ENCODE data around the gene TPRG1L.
A peak's percentile ranks its signal among the peaks of the same experiment; 100 is the strongest.

Gene TPRG1L

GRCh38 chr1:3649342-3650247 lies 24.8 kb downstream of the TPRG1L start, which contains the start of gene WRAP73:
Gene WRAP73, minus strand, starts transcription at chr1:3650103. Its CDS starts 104 bp downstream, at chr1:3649999.
- peak; percentile 78 for DNase-seq

- DNase-seq, result no peak
Measured at GRCh38 chr1:3650248-3651025, 25.6 kb downstream of the TPRG1L start.

GRCh38 chr1:3651026-3651929 lies 26.5 kb downstream of the TPRG1L start:
- no peak for DNase-seq

DNA sequence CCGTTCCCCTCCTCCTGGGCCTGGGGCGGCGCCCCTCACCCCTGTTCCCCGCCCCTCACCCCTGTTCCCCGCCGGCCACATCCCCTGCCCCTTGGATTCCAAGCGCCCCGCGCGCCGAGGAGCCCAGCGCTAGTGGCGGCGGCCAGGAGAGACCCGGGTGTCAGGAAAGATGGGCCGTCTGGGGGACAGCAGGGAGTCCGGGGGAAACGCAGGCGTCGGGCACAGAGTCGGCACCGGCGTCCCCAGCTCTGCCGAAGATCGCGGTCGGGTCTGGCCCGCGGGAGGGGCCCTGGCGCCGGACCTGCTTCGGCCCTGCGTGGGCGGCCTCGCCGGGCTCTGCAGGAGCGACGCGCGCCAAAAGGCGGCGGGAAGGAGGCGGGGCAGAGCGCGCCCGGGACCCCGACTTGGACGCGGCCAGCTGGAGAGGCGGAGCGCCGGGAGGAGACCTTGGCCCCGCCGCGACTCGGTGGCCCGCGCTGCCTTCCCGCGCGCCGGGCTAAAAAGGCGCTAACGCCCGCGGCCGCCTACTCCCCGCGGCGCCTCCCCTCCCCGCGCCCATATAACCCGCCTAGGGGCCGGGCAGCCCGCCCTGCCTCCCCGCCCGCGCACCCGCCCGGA lies 27.2 kb downstream of the TPRG1L start, which contains the start of gene TP73:
Gene TP73, plus strand, starts transcription at position 587 of the 618 bp plus-strand sequence. CDS start 29,850 bp downstream, outside the sequence.
- DNase-seq, result no peak

GRCh38 chr1:3652548-3653285 lies 27.9 kb downstream of the TPRG1L start:
- no peak for DNase-seq

DNA sequence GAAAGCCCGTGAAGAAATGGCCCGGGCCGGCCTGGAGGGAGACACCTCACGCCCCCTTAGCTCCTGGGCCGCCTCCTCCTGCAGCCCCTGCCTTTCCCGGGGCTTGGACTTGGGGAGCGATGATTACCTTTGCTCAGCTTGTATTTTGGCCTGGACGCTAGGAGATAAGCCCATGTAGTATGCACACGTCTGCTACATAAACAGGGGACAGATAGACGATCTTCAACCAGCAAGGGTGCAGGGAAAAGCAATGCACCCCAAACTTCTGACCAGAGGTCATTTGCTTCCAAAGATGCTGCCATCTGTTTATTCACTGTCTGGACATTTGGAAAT lies 28.4 kb downstream of the TPRG1L start:
- DNase-seq, result no peak

DNA sequence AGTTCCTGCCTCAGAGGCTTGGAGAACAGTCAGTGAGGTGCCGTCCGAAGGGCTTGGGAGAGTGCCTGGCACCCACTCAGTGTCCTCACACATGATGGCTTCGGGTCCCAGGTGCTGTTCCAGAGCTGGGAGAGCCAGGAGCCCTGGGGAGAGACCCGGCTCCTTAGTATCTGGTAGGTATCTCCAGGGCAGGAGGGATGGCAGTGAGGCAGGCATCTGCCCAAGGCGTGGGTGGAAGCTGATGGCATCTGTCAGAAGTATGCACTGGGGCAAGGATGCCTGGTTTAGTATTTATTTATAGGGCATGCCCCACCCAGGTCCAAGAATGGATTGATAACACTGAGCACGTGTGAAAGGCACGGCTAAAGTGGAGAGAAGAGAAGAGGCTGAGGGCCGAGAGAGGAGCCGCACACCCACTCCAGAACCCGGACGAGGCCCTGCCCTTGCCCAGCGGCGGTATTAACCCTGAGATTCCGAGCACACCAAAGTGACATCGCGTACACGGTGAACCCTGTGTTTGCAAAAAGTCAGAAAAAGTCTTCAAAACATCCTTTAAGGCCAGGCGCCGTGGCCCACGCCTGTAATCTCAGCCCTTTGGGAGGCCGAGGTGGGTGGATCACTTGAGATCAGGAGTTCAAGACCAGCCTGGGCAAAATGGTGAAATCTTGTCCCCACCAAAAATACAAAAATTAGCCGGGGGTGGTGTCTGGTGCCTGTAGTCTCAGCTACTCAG lies 29.9 kb downstream of the TPRG1L start:
- DNase-seq, result no peak

DNA sequence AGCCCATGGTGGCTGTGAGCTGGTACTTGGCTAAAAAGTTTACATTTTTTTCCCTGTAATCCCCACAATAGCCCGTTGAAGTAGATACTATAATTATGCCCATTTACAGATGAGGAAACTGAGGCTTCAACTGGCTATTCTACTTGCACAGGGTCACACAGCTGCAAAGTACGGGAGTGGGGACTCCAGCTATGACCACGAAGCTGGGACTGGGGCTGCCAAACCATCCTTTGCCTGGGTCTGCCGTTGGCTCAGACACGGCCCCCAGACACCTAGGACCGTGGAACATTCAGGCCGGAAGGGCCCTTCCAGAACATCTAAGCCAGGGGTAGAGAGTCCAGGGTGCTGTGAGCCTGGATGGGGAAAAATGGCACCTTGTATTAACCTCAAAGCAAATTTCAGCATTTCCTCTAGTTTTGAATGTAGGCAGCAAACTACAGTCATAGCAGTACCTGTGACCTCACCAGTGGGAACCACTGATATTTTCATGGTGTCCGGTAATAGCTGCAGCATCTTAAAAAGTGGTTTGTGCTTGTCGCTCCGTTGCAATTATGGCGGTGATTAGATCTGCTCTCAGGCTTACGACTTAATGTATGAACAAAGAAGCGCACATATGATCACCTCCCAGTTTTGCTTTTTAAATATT lies 31.8 kb downstream of the TPRG1L start:
- no peak for DNase-seq

DNA sequence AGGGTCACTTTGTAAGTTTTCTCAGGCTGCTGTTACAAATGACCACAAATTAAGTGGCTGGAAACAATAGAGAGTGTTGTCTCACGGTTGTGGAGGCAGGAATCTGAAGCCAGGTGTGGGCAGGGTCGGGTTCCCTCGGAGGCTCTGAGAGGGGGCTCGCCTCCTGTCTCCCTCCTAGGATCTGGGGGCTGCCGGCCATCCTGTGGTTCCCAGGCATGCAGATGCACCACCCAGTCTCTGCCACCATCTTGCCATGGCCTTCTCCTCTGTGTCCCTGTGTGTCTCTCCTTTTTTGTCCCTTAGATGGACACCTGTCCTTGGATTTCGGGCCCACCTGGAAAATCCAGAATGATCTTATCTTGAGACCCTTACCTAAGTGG lies 32.3 kb downstream of the TPRG1L start:
- no peak for DNase-seq

DNA sequence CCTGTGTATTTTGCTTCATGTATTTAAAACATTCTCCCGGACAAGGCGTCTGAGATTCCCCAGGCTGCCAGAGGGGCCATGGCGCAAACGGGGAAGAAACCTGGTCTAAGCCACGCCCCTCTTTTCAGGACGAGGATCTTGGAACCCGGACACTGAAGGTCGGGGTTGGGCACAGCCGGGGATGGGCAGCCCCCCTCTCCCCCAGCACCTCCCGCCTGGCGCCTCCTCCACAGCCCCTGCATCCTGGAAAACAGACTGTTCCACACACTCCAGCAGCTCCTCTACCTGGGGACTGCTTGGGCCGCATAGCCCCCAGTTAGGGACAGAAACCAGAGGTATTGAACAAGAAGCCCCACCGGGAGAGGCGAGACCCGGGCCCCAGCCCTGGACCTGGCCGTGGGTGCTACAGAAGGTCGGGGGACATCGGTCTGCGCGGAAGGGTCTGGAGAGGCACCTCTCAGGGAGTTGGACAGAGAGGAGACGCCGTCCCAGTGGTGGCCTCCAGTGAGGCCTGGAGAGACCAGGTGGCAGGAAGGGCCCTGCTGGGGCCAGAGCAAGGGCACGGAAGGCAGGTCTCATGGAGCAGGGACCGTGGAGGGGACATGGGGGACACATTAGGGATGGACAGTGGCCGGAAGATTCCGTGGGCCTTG lies 32.9 kb downstream of the TPRG1L start:
- no peak for DNase-seq

- DNase-seq, result no peak
Measured at GRCh38 chr1:3658231-3658615, 33.4 kb downstream of the TPRG1L start.

DNA sequence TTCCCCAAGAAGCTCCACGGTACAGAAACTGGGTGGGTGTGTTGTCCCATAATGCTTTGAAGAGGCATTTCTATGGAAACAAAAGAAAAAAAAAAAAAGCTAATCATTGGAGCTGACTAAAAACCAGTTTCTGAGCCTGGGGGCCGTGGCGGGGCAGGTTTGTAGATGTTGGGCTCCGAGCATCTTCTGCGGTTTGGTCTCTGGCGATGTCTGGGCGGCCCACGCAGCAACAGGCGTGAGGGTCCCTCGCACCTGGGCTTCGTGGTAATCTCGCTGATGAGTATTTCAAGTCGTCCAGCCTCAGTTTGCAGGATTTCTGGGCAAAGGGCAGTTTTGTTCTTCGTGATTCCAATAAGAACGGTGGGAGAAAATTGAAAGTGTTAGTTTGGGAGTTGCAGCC lies 34.3 kb downstream of the TPRG1L start:
- DNase-seq, result no peak

DNA sequence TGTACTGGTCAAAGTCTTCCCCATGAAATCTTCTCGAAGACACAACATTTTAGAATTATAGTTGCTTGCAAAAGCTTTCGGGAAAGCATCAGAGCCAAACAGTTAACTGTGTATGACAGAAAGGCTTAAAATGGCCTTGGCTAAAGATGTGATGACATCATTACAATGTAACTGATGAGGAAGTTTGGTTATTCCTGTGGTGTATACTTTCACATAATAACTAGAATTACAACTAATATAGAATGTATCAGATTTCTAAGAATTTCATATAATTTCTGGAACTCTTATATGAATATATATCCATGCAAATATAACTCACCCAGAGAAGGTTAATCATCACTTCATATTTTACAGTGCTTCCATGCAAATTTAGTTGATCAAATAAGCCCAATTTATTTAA lies 35.9 kb downstream of the TPRG1L start:
- DNase-seq, result no peak

GRCh38 chr1:3661631-3662030 lies 36.8 kb downstream of the TPRG1L start:
- DNase-seq, result no peak

DNA sequence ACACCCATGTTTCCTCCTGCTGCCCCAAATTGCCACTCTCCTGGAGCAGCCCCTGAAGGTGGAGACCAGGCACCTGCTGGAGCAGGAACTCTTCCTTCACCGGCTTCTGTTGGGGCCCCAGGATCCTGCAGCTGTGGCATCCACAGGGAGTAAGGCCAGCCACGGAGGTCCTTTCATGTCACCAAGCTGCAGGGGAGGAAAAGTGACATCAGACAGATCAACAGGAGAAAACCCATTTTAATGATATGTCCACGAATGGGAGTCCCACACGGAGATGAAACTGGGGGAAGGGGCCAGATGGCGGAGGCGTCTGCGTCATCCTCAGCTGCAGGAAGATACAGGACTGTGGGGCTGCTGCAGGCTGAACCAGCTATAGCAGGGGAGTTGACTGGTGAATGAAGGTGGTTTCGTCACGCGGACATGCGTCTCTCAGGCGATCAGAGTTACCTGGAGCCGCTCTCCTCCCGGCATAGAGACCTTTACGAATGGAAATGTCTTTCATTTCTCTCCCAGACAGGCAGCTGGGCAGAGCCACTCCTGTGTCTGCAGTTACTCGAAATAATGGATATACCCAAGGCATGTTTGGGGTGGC lies 37.4 kb downstream of the TPRG1L start:
- no peak for DNase-seq

GRCh38 chr1:3663999-3664699 lies 39.3 kb downstream of the TPRG1L start:
- DNase-seq, result no peak

- DNase-seq, result no peak
Measured at GRCh38 chr1:3664700-3665375, 40.0 kb downstream of the TPRG1L start.

- no peak for DNase-seq
Measured at GRCh38 chr1:3668148-3668547, 43.3 kb downstream of the TPRG1L start.
